ENCODE results near the gene TMEM190.
A peak's percentile ranks its signal among the peaks of the same experiment; 100 is the strongest.

The TMEM190 gene

DNA sequence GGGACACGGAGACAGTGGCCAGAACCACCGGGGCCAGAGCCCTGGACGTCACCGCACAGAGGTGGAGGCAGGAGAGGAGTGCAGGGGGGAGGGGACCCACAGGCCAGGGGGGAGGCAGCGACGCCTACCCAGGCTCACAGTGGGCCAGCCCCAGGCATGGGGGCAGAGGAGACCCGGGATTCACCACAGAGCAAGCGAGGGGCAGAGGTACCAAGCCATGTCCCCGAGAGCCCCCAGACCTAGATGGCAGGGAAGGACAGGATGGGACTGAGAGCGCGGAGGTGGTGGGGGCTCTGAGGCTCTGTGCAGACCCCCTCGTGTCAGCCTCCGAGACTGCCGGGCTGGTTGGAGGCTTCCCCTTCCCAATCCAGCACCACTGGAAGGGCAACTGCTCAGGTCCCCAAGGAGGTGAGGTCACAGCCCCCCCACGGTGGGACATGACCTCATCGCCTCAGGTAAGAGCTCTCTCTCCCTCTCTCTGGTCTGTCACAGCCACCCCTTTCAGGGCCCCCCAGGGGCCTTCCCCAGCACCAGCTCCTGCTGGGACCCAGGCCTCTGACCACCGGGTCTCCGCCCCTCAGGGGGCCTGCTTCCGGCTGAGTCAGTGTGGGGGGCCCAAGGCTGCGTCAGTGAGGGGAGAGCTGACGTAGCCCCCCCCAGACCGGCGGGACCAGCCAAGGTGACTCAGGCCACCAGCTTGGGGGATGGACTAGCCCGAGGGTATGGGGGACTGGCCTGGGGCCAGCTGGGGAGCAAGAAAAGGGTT lies 4.1 kb upstream of the TMEM190 start:
- Histone ChIP-seq H3K27ac (ENCODE audit: low read depth, low read length) (no peak overlapping the region), H3K36me3 (ENCODE audit: control insufficient read depth in 1 of 2, insufficient read depth in 2 of 2, low read length in 2 of 2) (no peaks in the 10 kb centered on the region), H3K4me3 (ENCODE audit: low read depth in 1 of 2, low read length in 2 of 2) (no peak overlapping the region), H3K4me1 (ENCODE audit: control insufficient read depth in 1 of 2, insufficient read depth in 2 of 2, low read length in 2 of 2) (peaks cover 0 to 6% of the 10 kb centered on the region in 2 donors), H3K27me3 (ENCODE audit: control insufficient read depth in 1 of 2, insufficient read depth in 2 of 2, low read length in 2 of 2) (peaks cover 47 to 53% of the 10 kb centered on the region in 2 donors), H3K9me3 (ENCODE audit: control insufficient read depth in 1 of 2, low read length in 2 of 2) (no peaks in the 10 kb centered on the region), H3K9ac (ENCODE audit: low read depth in 1 of 2, low read length in 2 of 2) (no peak overlapping the region)

- peaks cover 44 to 46% of the 10 kb centered on the region in 2 donors for H3K27me3 ChIP-seq (ENCODE audit: control insufficient read depth in 1 of 2, insufficient read depth in 2 of 2, low read length in 2 of 2)
These were observed 3.2 kb upstream of the TMEM190 start for GRCh38 chr19:55373306-55373992.

DNA sequence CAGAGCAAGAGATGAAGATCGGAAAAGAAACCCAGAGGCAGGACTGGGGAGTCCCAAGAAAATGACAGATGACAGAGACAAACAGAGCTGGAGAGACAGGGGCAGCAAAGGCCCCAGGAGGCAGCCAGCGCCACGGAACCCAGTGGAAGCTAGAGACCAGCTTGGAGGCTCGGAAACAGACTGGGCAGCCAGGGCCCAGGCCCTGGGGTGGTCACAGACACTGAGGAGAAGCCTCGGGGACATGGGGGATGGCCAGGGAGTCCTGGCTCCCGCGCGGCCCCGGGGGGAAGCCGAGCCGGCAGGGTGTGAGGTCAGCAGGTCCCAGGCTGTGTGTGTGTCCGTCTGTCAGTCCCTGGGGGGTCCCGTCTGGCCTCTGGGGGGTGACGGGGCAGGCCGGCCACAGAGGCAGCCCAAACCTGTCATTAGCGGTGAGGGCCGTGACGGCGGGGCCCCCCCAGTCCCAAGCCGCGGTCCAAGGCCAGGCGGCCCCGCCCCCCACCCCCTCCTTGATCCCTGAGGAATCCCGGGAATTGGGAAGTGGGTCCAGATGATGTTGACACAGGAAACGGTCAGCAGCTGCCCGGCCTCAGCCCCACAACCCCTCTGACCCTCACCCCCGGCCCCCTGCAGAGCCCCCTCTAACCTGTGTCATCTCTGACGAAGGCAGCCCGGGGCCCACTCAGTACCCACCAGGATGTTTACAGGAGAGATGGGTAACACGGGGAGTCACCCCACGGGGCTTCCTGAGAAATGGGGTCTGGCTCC lies 2.5 kb upstream of the TMEM190 start:
- peaks cover 36 to 39% of the 10 kb centered on the region in 2 donors for H3K27me3 ChIP-seq (ENCODE audit: control insufficient read depth in 1 of 2, insufficient read depth in 2 of 2, low read length in 2 of 2)
- no peak overlapping the region for H3K9ac ChIP-seq (ENCODE audit: low read depth in 1 of 2, low read length in 2 of 2)
- H3K9me3 ChIP-seq (ENCODE audit: control insufficient read depth in 1 of 2, low read length in 2 of 2), result no peaks in the 10 kb centered on the region
- H3K36me3 ChIP-seq (ENCODE audit: control insufficient read depth in 1 of 2, insufficient read depth in 2 of 2, low read length in 2 of 2), result no peaks in the 10 kb centered on the region
- H3K4me1 ChIP-seq (ENCODE audit: control insufficient read depth in 1 of 2, insufficient read depth in 2 of 2, low read length in 2 of 2), result peaks cover 0 to 6% of the 10 kb centered on the region in 2 donors
- no peak overlapping the region for H3K4me3 ChIP-seq (ENCODE audit: low read depth in 1 of 2, low read length in 2 of 2)
- no peak overlapping the region for H3K27ac ChIP-seq (ENCODE audit: low read depth, low read length)

More at GRCh38 chr19:55373306-55373992, 3.2 kb upstream of the TMEM190 start:
- Histone ChIP-seq H3K9ac (ENCODE audit: low read depth in 1 of 2, low read length in 2 of 2) (no peak overlapping the region), H3K9me3 (ENCODE audit: control insufficient read depth in 1 of 2, low read length in 2 of 2) (no peaks in the 10 kb centered on the region), H3K27ac (ENCODE audit: low read depth, low read length) (no peak overlapping the region), H3K4me3 (ENCODE audit: low read depth in 1 of 2, low read length in 2 of 2) (no peak overlapping the region), H3K4me1 (ENCODE audit: control insufficient read depth in 1 of 2, insufficient read depth in 2 of 2, low read length in 2 of 2) (peaks cover 0 to 6% of the 10 kb centered on the region in 2 donors), H3K36me3 (ENCODE audit: control insufficient read depth in 1 of 2, insufficient read depth in 2 of 2, low read length in 2 of 2) (no peaks in the 10 kb centered on the region)

DNA sequence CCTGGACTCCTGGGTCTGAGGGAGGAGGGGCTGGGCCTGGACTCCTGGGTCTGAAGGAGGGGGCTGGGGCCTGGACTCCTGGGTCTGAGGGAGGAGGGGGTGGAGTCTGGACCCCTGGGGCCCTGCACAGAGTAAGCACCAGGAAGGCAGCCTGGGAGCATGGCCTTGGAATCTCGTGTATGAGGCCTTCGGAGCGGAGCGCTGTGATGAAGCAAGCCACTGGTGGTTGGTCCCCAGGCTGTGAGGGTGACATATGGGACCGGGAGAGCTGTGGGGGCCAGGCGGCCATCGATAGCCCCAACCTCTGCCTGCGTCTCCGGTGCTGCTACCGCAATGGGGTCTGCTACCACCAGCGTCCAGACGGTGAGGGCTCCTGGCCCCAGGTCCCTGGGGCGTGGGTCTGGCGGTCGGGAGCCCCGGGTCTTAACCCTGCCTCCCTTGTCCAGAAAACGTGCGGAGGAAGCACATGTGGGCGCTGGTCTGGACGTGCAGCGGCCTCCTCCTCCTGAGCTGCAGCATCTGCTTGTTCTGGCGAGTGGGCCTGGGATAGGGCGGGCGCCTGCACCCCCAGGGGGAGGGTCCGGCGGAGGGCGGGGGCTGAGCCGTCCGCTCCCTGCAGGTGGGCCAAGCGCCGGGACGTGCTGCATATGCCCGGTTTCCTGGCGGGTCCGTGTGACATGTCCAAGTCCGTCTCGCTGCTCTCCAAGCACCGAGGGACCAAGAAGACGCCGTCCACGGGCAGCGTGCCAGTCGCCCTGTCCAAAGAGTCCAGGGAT lies 918 bp downstream of the TMEM190 start:
- Histone ChIP-seq H3K27me3 (ENCODE audit: control insufficient read depth in 1 of 2, insufficient read depth in 2 of 2, low read length in 2 of 2) (peaks cover 13 to 16% of the 10 kb centered on the region in 2 donors), H3K4me3 (ENCODE audit: low read depth in 1 of 2, low read length in 2 of 2) (no peak overlapping the region), H3K27ac (ENCODE audit: low read depth, low read length) (no peak overlapping the region), H3K9me3 (ENCODE audit: control insufficient read depth in 1 of 2, low read length in 2 of 2) (no peaks in the 10 kb centered on the region), H3K36me3 (ENCODE audit: control insufficient read depth in 1 of 2, insufficient read depth in 2 of 2, low read length in 2 of 2) (no peaks in the 10 kb centered on the region), H3K9ac (ENCODE audit: low read depth in 1 of 2, low read length in 2 of 2) (no peak overlapping the region), H3K4me1 (ENCODE audit: control insufficient read depth in 1 of 2, insufficient read depth in 2 of 2, low read length in 2 of 2) (peaks cover 0 to 6% of the 10 kb centered on the region in 2 donors)

- Histone ChIP-seq H3K4me3 (ENCODE audit: low read depth in 1 of 2, low read length in 2 of 2) (no peak overlapping the region), H3K4me1 (ENCODE audit: control insufficient read depth in 1 of 2, insufficient read depth in 2 of 2, low read length in 2 of 2) (peaks cover 5 to 15% of the 10 kb centered on the region in 2 donors), H3K27me3 (ENCODE audit: control insufficient read depth in 1 of 2, insufficient read depth in 2 of 2, low read length in 2 of 2) (peaks cover 3 to 5% of the 10 kb centered on the region in 2 donors), H3K9ac (ENCODE audit: low read depth in 1 of 2, low read length in 2 of 2) (no peak overlapping the region), H3K27ac (ENCODE audit: low read depth, low read length) (no peak overlapping the region), H3K36me3 (ENCODE audit: control insufficient read depth in 1 of 2, insufficient read depth in 2 of 2, low read length in 2 of 2) (no peaks in the 10 kb centered on the region), H3K9me3 (ENCODE audit: control insufficient read depth in 1 of 2, low read length in 2 of 2) (no peaks in the 10 kb centered on the region)
These were observed 2.5 kb downstream of the TMEM190 start for GRCh38 chr19:55379174-55379573.

DNA sequence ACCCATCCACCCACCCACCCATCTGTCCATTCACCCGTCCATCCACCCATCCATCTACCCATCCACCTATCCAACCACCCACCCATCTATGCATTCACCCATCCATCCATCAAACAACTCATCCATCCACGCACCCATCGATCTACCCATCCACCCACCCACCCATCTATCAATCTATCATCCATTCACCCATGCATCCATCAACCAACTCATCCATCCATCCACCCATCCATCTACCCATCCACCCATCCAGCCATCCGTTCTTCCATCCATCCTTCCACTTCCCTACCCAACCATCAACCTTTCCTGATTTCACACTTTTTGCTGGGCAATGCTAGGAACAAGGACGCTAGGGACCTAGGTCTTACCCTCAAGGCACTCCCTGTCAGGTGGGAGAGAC lies 5.4 kb downstream of the TMEM190 start:
- Histone ChIP-seq H3K4me1 (ENCODE audit: control insufficient read depth in 1 of 2, insufficient read depth in 2 of 2, low read length in 2 of 2) (peaks cover 15 to 18% of the 10 kb centered on the region in 2 donors), H3K9me3 (ENCODE audit: control insufficient read depth in 1 of 2, low read length in 2 of 2) (no peaks in the 10 kb centered on the region), H3K27me3 (ENCODE audit: control insufficient read depth in 1 of 2, insufficient read depth in 2 of 2, low read length in 2 of 2) (no peaks in the 10 kb centered on the region), H3K9ac (ENCODE audit: low read depth in 1 of 2, low read length in 2 of 2) (no peak overlapping the region), H3K36me3 (ENCODE audit: control insufficient read depth in 1 of 2, insufficient read depth in 2 of 2, low read length in 2 of 2) (peaks cover 1% of the 10 kb centered on the region in 2 donors), H3K4me3 (ENCODE audit: low read depth in 1 of 2, low read length in 2 of 2) (no peak overlapping the region), H3K27ac (ENCODE audit: low read depth, low read length) (no peak overlapping the region)

DNA sequence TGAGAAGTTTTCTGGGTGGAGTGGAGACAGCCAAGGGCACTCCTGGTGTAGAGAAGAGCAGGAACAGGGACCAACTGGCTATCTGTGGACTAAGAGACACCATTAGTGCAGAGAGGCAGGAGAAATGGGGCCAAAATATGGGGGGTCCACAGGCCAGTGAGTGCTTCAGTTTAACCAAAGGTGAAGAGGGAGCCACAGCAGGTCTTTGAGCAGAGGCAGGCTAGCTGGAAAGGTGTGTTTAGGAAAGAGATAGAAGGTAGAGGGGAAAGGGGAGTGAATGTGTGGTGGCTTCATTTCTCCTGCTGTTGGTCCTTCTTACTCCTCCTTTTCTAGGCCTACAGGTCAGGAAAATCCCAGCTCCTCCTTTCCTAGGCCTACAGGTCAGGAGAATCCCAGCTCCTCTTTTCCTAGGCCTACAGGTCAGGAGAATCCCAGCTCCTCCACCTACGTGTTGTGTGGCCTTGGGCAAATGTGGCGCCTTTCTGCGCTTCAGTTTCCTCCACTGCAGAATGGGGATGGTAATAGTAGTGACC lies 6.0 kb downstream of the TMEM190 start:
- Histone ChIP-seq H3K9me3 (ENCODE audit: control insufficient read depth in 1 of 2, low read length in 2 of 2) (no peaks in the 10 kb centered on the region), H3K4me3 (ENCODE audit: low read depth in 1 of 2, low read length in 2 of 2) (no peak overlapping the region), H3K9ac (ENCODE audit: low read depth in 1 of 2, low read length in 2 of 2) (no peak overlapping the region), H3K36me3 (ENCODE audit: control insufficient read depth in 1 of 2, insufficient read depth in 2 of 2, low read length in 2 of 2) (peaks cover 7% of the 10 kb centered on the region in 2 donors), H3K27me3 (ENCODE audit: control insufficient read depth in 1 of 2, insufficient read depth in 2 of 2, low read length in 2 of 2) (no peaks in the 10 kb centered on the region), H3K4me1 (ENCODE audit: control insufficient read depth in 1 of 2, insufficient read depth in 2 of 2, low read length in 2 of 2) (peaks cover 21 to 24% of the 10 kb centered on the region in 2 donors), H3K27ac (ENCODE audit: low read depth, low read length) (no peak overlapping the region)

DNA sequence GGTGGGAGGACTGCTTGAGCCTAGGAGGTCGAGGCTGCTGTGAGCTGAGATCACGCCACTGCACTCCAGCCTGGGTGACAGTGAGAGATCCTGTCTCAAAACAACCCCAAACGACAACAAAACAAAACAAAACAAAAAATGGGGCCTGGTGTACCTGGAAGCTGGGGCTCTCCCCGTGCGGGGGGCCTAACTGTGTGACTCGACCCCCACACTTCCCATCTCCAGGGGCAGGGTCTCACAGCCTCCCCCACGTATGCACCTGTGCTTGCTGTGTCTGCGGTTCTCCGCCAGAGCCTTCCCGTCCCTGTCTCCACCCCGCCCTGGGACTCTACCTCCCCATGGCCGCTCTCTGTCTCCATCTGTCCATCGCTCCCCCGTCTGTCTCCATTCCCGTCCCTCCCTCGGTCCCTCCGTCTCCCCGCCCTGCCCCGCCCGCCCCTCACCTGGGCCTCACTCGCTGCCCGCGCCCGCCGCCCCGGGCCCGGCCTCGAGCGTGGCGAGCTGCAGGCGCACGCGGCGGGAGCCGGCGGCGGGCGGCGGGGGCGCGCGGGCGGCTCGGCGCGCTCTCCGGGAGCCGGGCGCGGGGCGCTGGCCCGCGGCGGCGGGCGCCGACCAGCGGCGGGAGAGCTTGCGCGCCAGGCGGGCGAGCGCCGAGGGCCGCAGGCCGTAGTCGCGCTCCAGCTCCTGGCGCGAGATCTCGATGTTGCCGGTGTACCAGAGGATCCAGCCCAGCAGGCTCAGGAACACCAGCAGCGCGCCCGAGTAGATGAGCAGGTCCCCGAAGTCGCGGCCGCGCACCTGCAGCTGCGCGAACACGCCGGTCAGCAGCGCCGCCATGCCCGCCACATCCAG lies 6.9 kb downstream of the TMEM190 start:
- H3K4me3 ChIP-seq (ENCODE audit: low read depth in 1 of 2, low read length in 2 of 2), result peak overlapping the region; percentile 58 to 79
- H3K36me3 ChIP-seq (ENCODE audit: control insufficient read depth in 1 of 2, insufficient read depth in 2 of 2, low read length in 2 of 2), result peaks cover 15 to 16% of the 10 kb centered on the region in 2 donors
- H3K9ac ChIP-seq (ENCODE audit: low read depth in 1 of 2, low read length in 2 of 2), result peak overlapping the region; percentile 83 to 94
- peaks cover 30 to 33% of the 10 kb centered on the region in 2 donors for H3K4me1 ChIP-seq (ENCODE audit: control insufficient read depth in 1 of 2, insufficient read depth in 2 of 2, low read length in 2 of 2)
- no peaks in the 10 kb centered on the region for H3K27me3 ChIP-seq (ENCODE audit: control insufficient read depth in 1 of 2, insufficient read depth in 2 of 2, low read length in 2 of 2)
- H3K27ac ChIP-seq (ENCODE audit: low read depth, low read length), result peak overlapping the region; percentile 83
- no peaks in the 10 kb centered on the region for H3K9me3 ChIP-seq (ENCODE audit: control insufficient read depth in 1 of 2, low read length in 2 of 2)

All from duodenal mucosa (tissue), 2 donors.